Panc1 (cell line): ENCODE data around the gene GIMAP1. TPM values are rescaled to one million over a fixed set of nuclear protein-coding genes. Genes with fewer than 3 reads are reported as not detected.

ENCODE experiments used
- ATAC-seq: fragments of 200-7000 bp; cut with Tn5 transposase; 2 replicates; pipeline ENCODE4 v1.9.1; 2020; ENCODE audit warnings: mild to moderate bottlenecking, moderate library complexity
- BruUV-seq: library from RNA; stranded (reverse); fragments of 400-500 nt; replicated peaks from 2 replicates; lab custom pipeline; 2021; lab: Mats Ljungman, UMichigan
- CTCF ChIA-PET: fragments of 300-600 bp; sonication (Branson Sonifier 250); formaldehyde crosslinking; loops from one replicate; lab custom pipeline; 2022; ENCODE audit warnings: antibody characterized with exemption; lab: Charles Lee
- POLR2A ChIA-PET: fragments of 300-600 bp; sonication (Branson Sonifier 250); formaldehyde crosslinking; loops from one replicate; lab custom pipeline; 2022; ENCODE audit warnings: antibody characterized with exemption; lab: Charles Lee
- DNase-seq: peaks from one replicate; pipeline ENCODE4 v3.0.0-alpha.2; 2010; ENCODE audit warnings: low read depth, low spot score
- H3K27ac ChIP-seq: 2 replicates; pipeline ENCODE4 v1.5.1; 2011; ENCODE audit warnings: mild to moderate bottlenecking, low read length, inconsistent platforms
- H3K27me3 ChIP-seq: fragments of 200-500 bp; sonication (Bioruptor generic); 2 replicates; pipeline ENCODE4 v1.6.0; 2014; ENCODE audit warnings: low read length, inconsistent platforms; ENCODE audit not compliant: control insufficient read depth, insufficient read depth
- H3K36me3 ChIP-seq: fragments of 200-500 bp; sonication (Bioruptor generic); 2 replicates; pipeline ENCODE4 v1.5.1; 2014; ENCODE audit warnings: inconsistent platforms, mild to moderate bottlenecking, low read length, moderate library complexity; ENCODE audit not compliant: control insufficient read depth, insufficient read depth
- H3K4me1 ChIP-seq: 2 replicates; pipeline ENCODE4 v1.5.1; 2011; ENCODE audit warnings: inconsistent platforms, mild to moderate bottlenecking, low read length, moderate library complexity; ENCODE audit not compliant: control insufficient read depth, insufficient read depth
- H3K4me3 ChIP-seq, 2 experiments: 2 replicates each; pipeline ENCODE4 v1.5.1; 2011 to 2012; ENCODE audit warnings: low read depth in 2 of 2, low read length in 2 of 2, mild to moderate bottlenecking in 2 of 2, inconsistent platforms in 1 of 2, moderate library complexity in 1 of 2
- H3K9me3 ChIP-seq: fragments of 200-500 bp; sonication (Bioruptor generic); 2 replicates; pipeline ENCODE4 v1.5.1; 2014; ENCODE audit warnings: low read depth, mild to moderate bottlenecking, inconsistent platforms, low read length, moderate library complexity; ENCODE audit not compliant: control insufficient read depth, insufficient read depth
- CTCF ChIP-seq: fragments of 450-650 bp; IDR thresholded peaks from 2 replicates; pipeline ENCODE4 v1.5.1; 2017; ENCODE audit warnings: mild to moderate bottlenecking
- POLR2AphosphoS5 ChIP-seq: IDR thresholded peaks from 2 replicates; pipeline ENCODE4 v1.6.1; 2012; ENCODE audit warnings: mild to moderate bottlenecking, low read depth, low read length, moderate library complexity
- REST ChIP-seq, 2 experiments: IDR thresholded peaks; 2 replicates each; pipeline ENCODE4 v1.6.1; 2011 to 2012; ENCODE audit warnings: low read depth in 2 of 2, control low read depth in 1 of 2, low read length in 1 of 2, mild to moderate bottlenecking in 1 of 2, moderate library complexity in 1 of 2; ENCODE audit not compliant: insufficient read depth in 1 of 2
- SIN3A ChIP-seq: IDR thresholded peaks from 2 replicates; pipeline ENCODE4 v1.6.1; 2012; ENCODE audit warnings: low read depth, mild to moderate bottlenecking, low read length, moderate library complexity, borderline replicate concordance; ENCODE audit not compliant: insufficient read depth
- TCF7L2 ChIP-seq: IDR thresholded peaks from 2 replicates; pipeline ENCODE4 v1.6.1; 2011; ENCODE audit warnings: mild to moderate bottlenecking, low read depth, low read length, inconsistent platforms
- in situ Hi-C: cut with HindIII; loops from 2 replicates; pipeline ENCODE4 v1.10.0; 2016; ENCODE audit warnings: low sequenced_read_pairs, low pct_unique_long_range_greater_than_20kb
- intact Hi-C: fragments of 100-400 bp; cut with micrococcal nuclease; formaldehyde crosslinking; loops from one replicate; pipeline ENCODE4 v1.10.0; 2022; ENCODE audit not compliant: unreplicated experiment
- total RNA-seq: library from RNA; stranded (reverse); gene quantifications from one replicate; pipeline ENCODE4 v1.2.1, GENCODE V29; 2021; ENCODE audit not compliant: unreplicated experiment

The GIMAP1 gene
- total RNA-seq, 1 experiment from 2014 or later = 0.05 TPM

- ATAC-seq (no peak), DNase-seq (no peak)
- no peak overlapping the region for H3K27ac ChIP-seq
- TF ChIP-seq POLR2AphosphoS5 = no peak
- TF ChIP-seq REST (IDR thresholded peaks at IDR 0.05; ENCODE audit: insufficient read depth in 1 of 2, low read depth in 2 of 2, low read length in 1 of 2) = no peak
- no peak for TF ChIP-seq TCF7L2
- TF ChIP-seq SIN3A = no peak
- TF ChIP-seq CTCF = no peak
- no TSS peak for BruUV-seq
- H3K4me3 ChIP-seq = no peak overlapping the region
- H3K9me3 ChIP-seq = no peaks in the 10 kb centered on the region
- in situ Hi-C loops = no loop called here
- intact Hi-C loops = no loop called here
- no peaks in the 10 kb centered on the region for H3K36me3 ChIP-seq
- ChIA-PET CTCF (no interaction called here), POLR2A (interaction anchor here (0.9 kb wide), 1 partner anchor 26 kb away, joined by 14 read pairs; no protein-coding TSS in a partner anchor)
- no peaks in the 10 kb centered on the region; the same call in 1 of the 2 replicates for H3K27me3 ChIP-seq
- no peaks in the 10 kb centered on the region for H3K4me1 ChIP-seq
These were observed 1.5 kb downstream of the GIMAP1 start for GRCh38 chr7:150717814-150718420.

GRCh38 chr7:150719436-150719835, 3.0 kb downstream of the GIMAP1 start:
- TF ChIP-seq SIN3A (no peak), TCF7L2 (no peak), REST (IDR thresholded peaks at IDR 0.05; ENCODE audit: insufficient read depth in 1 of 2, low read depth in 2 of 2, low read length in 1 of 2) (no peak), POLR2AphosphoS5 (no peak), CTCF (no peak)
- no peak for DNase-seq
- CTCF ChIA-PET = no interaction called here
- intact Hi-C loops (no loop called here), in situ Hi-C loops (no loop called here)
- no peaks in the 10 kb centered on the region; the same call in 1 of the 2 replicates for H3K27me3 ChIP-seq
- H3K27ac ChIP-seq = no peak overlapping the region
- no peaks in the 10 kb centered on the region for H3K36me3 ChIP-seq
- no peak for ATAC-seq
- POLR2A ChIA-PET = no interaction called here
- H3K9me3 ChIP-seq = no peaks in the 10 kb centered on the region
- no TSS peak for BruUV-seq
- H3K4me1 ChIP-seq = no peaks in the 10 kb centered on the region
- H3K4me3 ChIP-seq = no peak overlapping the region
